Liver (tissue), 3 donors: ENCODE data around the gene ERVFRD-1.

Source experiments
- CTCF ChIP-seq: fragments of 150-350 bp; IDR thresholded peaks from 2 replicates; pipeline ENCODE4 v1.5.1; 2017; ENCODE audit warnings: improper control_type of control experiment, low read depth, low read length; ENCODE audit not compliant: missing input control
- FOXA1 ChIP-seq: IDR thresholded peaks from 2 replicates; pipeline ENCODE4 v1.6.1; 2016; ENCODE audit warnings: antibody characterized with exemption
- HNF4A ChIP-seq, 2 donors: conservative IDR thresholded peaks; 2 replicates each; pipeline ENCODE4 v1.6.1; 2016; ENCODE audit warnings: antibody characterized with exemption in 2 of 2, mild to moderate bottlenecking in 2 of 2
- MAX ChIP-seq: IDR thresholded peaks from 2 replicates; pipeline ENCODE4 v1.6.1; 2016; ENCODE audit warnings: antibody characterized with exemption
- RXRA ChIP-seq, 2 donors: IDR thresholded peaks; 2 replicates each; pipeline ENCODE4 v1.6.1; 2017 to 2018; ENCODE audit warnings: antibody characterized with exemption in 2 of 2, mild to moderate bottlenecking in 1 of 2
- SP1 ChIP-seq: IDR thresholded peaks from 2 replicates; pipeline ENCODE4 v1.6.1; 2018; ENCODE audit warnings: antibody characterized with exemption, mild to moderate bottlenecking
- TAF1 ChIP-seq: conservative IDR thresholded peaks from 2 replicates; pipeline ENCODE4 v1.6.1; 2016; ENCODE audit warnings: antibody characterized with exemption, mild to moderate bottlenecking
- YY1 ChIP-seq: IDR thresholded peaks from 2 replicates; pipeline ENCODE4 v1.6.1; 2016; ENCODE audit warnings: antibody characterized with exemption, mild to moderate bottlenecking
- donor health status: healthy.
- donor health status: healthy.

DNA sequence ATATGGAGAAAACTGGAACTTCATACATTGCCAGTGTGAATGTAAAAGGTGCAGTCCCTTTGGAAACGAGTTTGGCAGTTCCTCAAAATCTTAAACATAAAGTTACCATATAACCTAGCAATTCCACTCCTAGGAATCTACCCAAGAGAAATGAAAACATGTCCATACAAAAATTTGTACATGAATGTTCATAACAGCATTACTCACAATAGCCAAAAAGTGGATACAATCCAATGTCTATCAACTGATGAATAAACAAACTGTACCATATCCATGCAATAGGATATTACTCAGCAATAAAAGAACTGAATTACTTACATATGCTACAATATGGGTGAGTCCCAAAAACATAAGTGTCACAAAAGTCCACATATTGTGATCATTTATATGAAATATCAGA, 48.7 kb upstream of the ERVFRD-1 start:
- TF ChIP-seq MAX (no peak), HNF4A (conservative IDR thresholded peaks at IDR 0.05) (no peak), FOXA1 (no peak), RXRA (IDR thresholded peaks at IDR 0.05) (no peak), CTCF (no peak), YY1 (no peak), SP1 (no peak), TAF1 (no peak)
